Renal cortex interstitium (tissue), 11 donors: ENCODE results near the gene APBB2. TPM values are rescaled to one million over a fixed set of nuclear protein-coding genes. Genes with fewer than 3 reads are reported as not detected.
A peak's percentile ranks its signal among the peaks of the same experiment; 100 is the strongest.

Experiments
- DNase-seq, 11 donors: peaks; one replicate each; pipeline ENCODE4 v3.0.0-alpha.2; 2013; ENCODE audit warnings: low read depth in 9 of 11, low spot score in 4 of 11; ENCODE audit errors: extremely low read depth in 1 of 11
- polyA plus RNA-seq, 3 donors: library from polyadenylated mRNA; unstranded; fragments of 120-200 nt; gene quantifications; one replicate each; pipeline ENCODE4 v1.2.1, GENCODE V29; 2013; ENCODE audit not compliant: insufficient read length in 3 of 3

The APBB2 gene
- polyA plus RNA-seq, 3 donors: 53.1 to 59.3 (median 55.8) TPM

DNA sequence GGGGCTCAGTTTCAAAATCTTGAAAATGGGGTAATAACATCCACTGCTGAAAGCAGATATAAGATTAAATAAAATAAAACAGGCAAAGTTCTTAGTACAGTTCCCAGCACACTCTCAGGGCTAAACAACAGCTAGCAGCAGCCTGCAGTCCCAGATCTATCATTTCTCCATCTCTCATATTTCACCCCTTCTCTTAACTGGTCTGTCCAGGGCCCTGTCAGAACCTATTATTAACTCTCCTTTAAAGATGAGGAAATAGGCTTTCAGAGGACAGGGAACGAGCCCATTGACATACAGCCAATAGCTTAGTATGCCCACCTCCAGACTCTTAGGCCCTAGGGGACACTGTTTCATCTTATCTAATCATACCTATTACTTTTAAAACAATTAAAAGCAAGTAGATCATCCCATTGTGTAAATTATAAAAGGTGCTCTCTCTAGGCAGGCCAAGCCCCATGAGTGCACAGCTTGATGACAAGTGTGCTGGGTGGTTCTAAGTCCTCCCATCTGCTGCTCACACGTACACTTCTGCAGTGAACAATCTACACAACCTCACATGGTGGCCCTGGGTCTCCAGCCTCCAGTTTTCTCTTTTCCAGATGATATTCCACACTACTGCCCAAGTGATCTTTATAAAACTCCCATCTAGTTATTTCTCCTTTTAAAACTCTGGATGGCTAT lies 119.0 kb downstream of the APBB2 start:
- no peak for DNase-seq

DNA sequence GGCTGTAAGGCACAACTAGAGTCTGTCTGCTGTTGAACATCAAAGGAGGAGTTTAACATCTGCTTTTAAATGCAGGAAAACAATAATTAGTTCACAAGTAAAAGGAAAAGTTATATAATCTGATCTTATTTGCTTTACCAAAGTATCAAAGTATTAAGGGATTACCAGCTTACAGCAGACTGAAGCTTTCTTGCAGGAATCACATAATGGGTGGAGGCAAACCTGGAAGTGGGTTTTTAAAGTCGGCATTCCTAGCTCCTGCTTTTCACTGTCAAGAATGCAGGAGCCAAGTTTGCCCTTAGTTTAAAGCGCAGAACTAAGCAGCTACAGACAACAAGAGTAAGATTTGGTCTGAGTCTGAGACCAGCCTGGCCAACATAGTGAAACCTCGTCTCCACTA lies 122.2 kb downstream of the APBB2 start:
- DNase-seq: no peak

- no peak for DNase-seq
Observed at GRCh38 chr4:41081847-41082246, 132.5 kb downstream of the APBB2 start.

GRCh38 chr4:41080976-41081375 lies 133.4 kb downstream of the APBB2 start:
- DNase-seq: no peak

DNA sequence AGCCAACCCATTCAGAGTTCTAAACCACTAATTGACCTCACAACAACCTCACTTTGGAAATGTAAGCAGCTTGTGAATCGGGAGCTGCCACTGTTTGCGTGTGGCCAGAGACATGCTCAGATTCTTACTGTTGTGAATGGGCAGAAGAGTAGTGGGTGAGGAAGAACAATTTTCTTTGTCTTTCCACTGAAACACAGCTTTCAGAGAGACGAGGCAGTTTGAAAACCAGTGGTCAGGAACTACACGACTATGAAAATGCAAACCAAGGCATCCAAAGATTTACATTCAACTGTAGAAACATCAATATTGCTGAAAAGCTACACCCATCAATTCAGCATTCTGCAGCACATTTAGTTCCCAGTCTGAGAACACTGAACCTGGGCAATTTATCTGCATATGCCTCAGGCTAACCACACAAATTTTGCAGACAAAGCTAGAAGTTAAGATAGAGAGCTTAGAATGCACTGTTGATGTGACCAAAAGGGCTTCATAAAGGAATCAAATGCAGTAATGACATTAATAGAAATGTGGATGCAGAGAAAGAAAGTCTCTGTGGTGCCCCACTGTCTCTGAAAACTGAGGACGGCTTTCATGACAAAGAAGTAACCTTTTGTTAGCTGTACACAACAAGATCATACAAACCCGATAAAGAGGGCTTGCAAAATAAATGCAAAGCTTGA lies 134.3 kb downstream of the APBB2 start:
- DNase-seq: no peak

GRCh38 chr4:41077628-41078027 lies 136.7 kb downstream of the APBB2 start:
- DNase-seq: no peak

- DNase-seq: no peak
Observed at GRCh38 chr4:41076481-41076880, 137.9 kb downstream of the APBB2 start.

DNA sequence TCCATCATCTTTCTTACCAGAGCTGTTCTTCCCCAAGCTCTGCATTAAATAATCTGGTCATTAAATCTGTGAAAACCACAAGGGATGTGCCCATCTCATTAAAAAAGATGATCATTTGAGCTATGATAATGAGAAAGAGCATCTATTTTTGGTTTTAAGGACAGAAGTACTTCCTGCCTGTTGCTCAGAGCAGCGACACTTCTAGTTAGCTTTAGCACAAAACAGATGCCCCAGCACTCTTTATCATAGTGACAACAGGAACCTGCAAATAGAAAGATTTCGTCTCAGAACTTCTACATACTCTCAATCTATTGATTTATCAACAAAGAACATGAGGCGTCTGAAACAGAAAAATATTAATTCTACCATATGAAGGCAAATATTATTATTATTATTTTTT lies 140.1 kb downstream of the APBB2 start:
- no peak for DNase-seq

DNA sequence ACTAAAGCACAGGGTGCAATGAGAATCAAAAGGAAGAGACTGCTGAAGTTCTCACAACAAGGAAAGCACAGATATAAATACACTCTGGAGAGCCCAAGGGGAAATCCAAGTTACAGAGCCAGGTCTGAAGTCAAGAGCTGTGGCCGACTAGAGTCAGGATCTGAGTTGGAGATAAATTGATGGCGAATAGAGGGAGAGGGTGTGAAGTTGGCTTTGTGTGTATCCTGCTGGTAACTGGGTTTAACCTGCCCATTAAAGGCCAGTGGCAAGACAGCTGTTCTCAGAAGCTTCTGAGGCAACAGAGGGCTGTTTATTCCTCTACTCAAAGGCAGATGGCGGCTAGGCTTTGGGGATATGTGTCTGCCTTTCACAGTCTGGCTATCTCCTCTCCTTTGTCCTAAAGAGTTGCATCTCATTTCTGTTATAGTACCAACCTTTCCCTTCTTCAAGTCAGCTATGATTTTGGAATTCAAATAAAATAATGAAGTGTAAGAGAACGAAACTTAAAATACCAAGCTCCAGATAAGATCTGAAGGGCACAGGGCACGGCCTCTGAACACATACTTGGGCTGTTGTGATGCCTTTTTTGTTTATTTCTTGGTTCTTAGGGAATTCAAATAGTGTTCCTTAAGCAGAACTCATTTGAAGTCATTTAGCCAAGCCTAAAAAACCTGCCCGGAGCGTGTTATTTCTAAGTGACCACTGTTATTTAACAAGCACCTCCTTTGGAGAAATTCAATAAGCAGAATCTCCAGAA lies 142.1 kb downstream of the APBB2 start:
- no peak for DNase-seq

DNA sequence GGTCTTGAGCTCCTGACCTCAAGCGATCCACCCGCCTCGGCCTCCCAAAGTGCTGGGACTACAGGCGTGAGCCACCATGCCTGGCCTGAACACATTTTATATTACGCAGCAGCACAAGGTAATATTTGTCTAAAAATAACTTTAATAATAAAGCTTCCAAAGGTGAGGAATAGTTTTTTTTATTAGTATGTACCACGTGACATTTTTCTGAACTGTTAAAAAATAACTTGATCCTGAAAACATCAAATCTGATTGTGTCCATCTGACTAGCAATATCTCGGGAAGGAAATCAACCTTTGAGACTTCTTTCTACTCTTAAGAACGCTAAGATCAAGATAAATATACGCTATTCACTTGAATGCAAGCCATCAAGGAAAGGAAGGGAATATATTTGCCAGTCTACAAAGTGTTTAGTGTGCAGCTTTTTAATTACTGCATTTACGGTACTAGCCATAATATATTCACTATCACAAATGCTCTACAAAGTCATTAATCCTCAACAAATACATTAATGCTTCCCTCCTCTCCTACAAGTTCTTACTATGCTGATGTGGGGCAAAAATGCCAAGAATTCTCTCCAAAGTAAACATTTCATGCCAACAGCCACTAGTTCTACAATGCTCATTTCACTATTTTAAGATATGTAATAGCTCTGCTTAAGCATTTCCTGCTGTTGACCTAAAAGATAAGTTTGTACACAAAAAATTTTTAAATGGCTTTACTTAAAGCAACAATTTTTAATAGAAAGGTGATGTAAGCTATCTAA lies 143.6 kb downstream of the APBB2 start:
- peak in 1 of 11 donors; percentile 12 for DNase-seq

DNA sequence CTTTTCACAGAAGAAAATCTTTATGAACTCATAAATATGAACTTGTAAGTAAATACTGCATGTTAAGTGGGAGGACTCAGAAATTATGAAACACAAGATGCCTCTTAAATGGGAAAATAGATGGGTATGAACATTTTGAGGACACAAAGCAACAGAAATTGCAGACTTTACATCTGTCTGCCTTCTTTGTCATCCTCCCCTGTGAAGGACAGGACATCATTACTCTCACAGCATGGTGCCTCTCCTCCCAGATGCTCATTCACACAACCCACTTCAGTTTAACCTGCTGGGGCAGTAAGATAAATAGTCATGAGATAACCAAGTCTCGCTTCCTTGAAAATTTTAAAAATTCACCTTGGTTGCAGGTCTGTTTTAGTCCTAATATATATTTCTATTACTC lies 144.5 kb downstream of the APBB2 start:
- no peak for DNase-seq

- DNase-seq: peak in 10 of 11 donors; percentile 16 to 67 (median 46)
Observed at GRCh38 chr4:41069257-41069656, 145.1 kb downstream of the APBB2 start.

- no peak for DNase-seq
Observed at GRCh38 chr4:41067369-41067768, 147.0 kb downstream of the APBB2 start.

- DNase-seq: no peak
Observed at GRCh38 chr4:41066049-41066448, 148.3 kb downstream of the APBB2 start.

GRCh38 chr4:41065434-41066006 lies 148.8 kb downstream of the APBB2 start:
- DNase-seq: no peak

DNA sequence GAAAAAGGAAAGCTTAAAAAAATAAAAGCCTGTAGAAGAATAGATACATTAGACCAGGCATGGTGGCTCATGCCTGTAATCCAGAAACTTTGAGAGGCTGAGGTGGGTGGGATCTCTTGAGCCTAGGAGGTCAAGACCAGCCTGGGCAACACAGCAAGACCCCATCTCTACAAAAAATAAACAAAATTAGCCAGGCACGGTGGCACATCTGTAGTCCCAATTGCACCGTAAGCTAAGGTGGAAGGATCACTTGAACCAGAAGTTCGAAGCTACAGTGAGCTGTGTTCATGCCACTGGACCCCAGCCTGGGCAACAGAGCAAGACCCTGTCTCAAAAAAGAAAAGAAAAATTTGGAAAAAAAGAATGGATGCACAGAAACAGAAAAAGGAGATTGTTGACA lies 149.4 kb downstream of the APBB2 start:
- no peak for DNase-seq

GRCh38 chr4:41061482-41062185 lies 152.7 kb downstream of the APBB2 start:
- DNase-seq: no peak
